ENCODE results near the gene CHST1.

CHST1 gene

GRCh38 chr11:45659818-45660160 lies 5.6 kb downstream of the CHST1 start:
- DNase-seq (ENCODE audit: low read depth in 2 of 2) = no peak

GRCh38 chr11:45659031-45659817 lies 6.2 kb downstream of the CHST1 start:
- DNase-seq (ENCODE audit: low read depth in 2 of 2) = no peak

GRCh38 chr11:45658292-45658991 lies 7.0 kb downstream of the CHST1 start:
- no peak for DNase-seq (ENCODE audit: low read depth in 2 of 2)

- no peak for DNase-seq (ENCODE audit: low read depth in 2 of 2)
Observed at GRCh38 chr11:45657496-45658260, 7.7 kb downstream of the CHST1 start.

- no peak for DNase-seq (ENCODE audit: low read depth in 2 of 2)
Observed at GRCh38 chr11:45655831-45656230, 9.6 kb downstream of the CHST1 start.

GRCh38 chr11:45655347-45655756 lies 10.1 kb downstream of the CHST1 start:
- DNase-seq (ENCODE audit: low read depth in 2 of 2) = peak; percentile 12 to 16

GRCh38 chr11:45655012-45655283 lies 10.5 kb downstream of the CHST1 start:
- no peak for DNase-seq (ENCODE audit: low read depth in 2 of 2)

- no peak for DNase-seq (ENCODE audit: low read depth in 2 of 2)
Observed at GRCh38 chr11:45654231-45655011, 11.0 kb downstream of the CHST1 start.

GRCh38 chr11:45653277-45653676 lies 12.1 kb downstream of the CHST1 start:
- no peak for DNase-seq (ENCODE audit: low read depth in 2 of 2)

- no peak for DNase-seq (ENCODE audit: low read depth in 2 of 2)
Observed at GRCh38 chr11:45652781-45653180, 12.6 kb downstream of the CHST1 start.

GRCh38 chr11:45651841-45652749 lies 13.3 kb downstream of the CHST1 start:
- DNase-seq (ENCODE audit: low read depth in 2 of 2) = no peak

- no peak for DNase-seq (ENCODE audit: low read depth in 2 of 2)
Observed at GRCh38 chr11:45651156-45651555, 14.3 kb downstream of the CHST1 start.

GRCh38 chr11:45650166-45651095 lies 15.0 kb downstream of the CHST1 start:
- DNase-seq (ENCODE audit: low read depth in 2 of 2) = no peak

- no peak for DNase-seq (ENCODE audit: low read depth in 2 of 2)
Observed at GRCh38 chr11:45649544-45650165, 15.8 kb downstream of the CHST1 start.

- DNase-seq (ENCODE audit: low read depth in 2 of 2) = no peak
Observed at GRCh38 chr11:45648931-45649330, 16.5 kb downstream of the CHST1 start.

GRCh38 chr11:45647786-45648185 lies 17.6 kb downstream of the CHST1 start:
- no peak for DNase-seq (ENCODE audit: low read depth in 2 of 2)

- no peak for DNase-seq (ENCODE audit: low read depth in 2 of 2)
Observed at GRCh38 chr11:45647329-45647728, 18.1 kb downstream of the CHST1 start.

- no peak for DNase-seq (ENCODE audit: low read depth in 2 of 2)
Observed at GRCh38 chr11:45646275-45646927, 19.0 kb downstream of the CHST1 start.
